BJ (cell line): Measurements from ENCODE around the gene CPEB4. TPM values are rescaled to one million over a fixed set of nuclear protein-coding genes. Genes with fewer than 3 reads are reported as not detected.

ENCODE experiments used
- CTCF ChIA-PET: fragments of 350-600 bp; formaldehyde crosslinking; extraction: SDS; loops from one replicate; lab custom pipeline; 2021; ENCODE audit warnings: antibody characterized with exemption, inconsistent platforms; lab: Yijun Ruan, JAX
- POLR2A ChIA-PET: fragments of 300-600 bp; sonication (Branson Sonifier 250); formaldehyde crosslinking; extraction: SDS; loops from one replicate; lab custom pipeline; 2021; ENCODE audit warnings: antibody characterized with exemption; lab: Charles Lee
- DNase-seq: peaks from one replicate; pipeline ENCODE4 v3.0.0-alpha.2; 2011; ENCODE audit warnings: low read depth
- H3K27me3 ChIP-seq: 2 replicates; pipeline ENCODE4 v1.6.0; 2011; ENCODE audit warnings: low read length; ENCODE audit not compliant: control insufficient read depth, insufficient read depth
- H3K36me3 ChIP-seq: 2 replicates; pipeline ENCODE4 v1.5.1; 2011; ENCODE audit warnings: low read length; ENCODE audit not compliant: control insufficient read depth, insufficient read depth
- H3K4me3 ChIP-seq: 2 replicates; pipeline ENCODE4 v1.5.1; 2011; ENCODE audit warnings: low read depth, mild to moderate bottlenecking, control low read depth, low read length
- polyA plus RNA-seq: library from polyadenylated mRNA; depleted of rRNA; stranded (reverse); fragments of >200 nt; gene quantifications from 2 replicates; pipeline ENCODE4 v1.2.3, GENCODE V29; 2011
- TF ChIP-seq, protein P1 (sequence below): IDR thresholded peaks from 2 replicates; pipeline ENCODE4 v1.5.1; 2011; ENCODE audit warnings: low read depth, mild to moderate bottlenecking, control low read depth, inconsistent platforms, low read length, moderate library complexity; ENCODE audit not compliant: insufficient read depth

Gene CPEB4
- polyA plus RNA-seq, 1 experiment, result 16.4 TPM

- ChIA-PET CTCF (interaction anchor here (8.0 kb wide), 1 partner anchor 347 kb away, joined by 150 read pairs; the partner anchor contains the start of gene BOD1), POLR2A (no interaction called here)
- no peak for DNase-seq
- TF ChIP-seq, protein P1, sequence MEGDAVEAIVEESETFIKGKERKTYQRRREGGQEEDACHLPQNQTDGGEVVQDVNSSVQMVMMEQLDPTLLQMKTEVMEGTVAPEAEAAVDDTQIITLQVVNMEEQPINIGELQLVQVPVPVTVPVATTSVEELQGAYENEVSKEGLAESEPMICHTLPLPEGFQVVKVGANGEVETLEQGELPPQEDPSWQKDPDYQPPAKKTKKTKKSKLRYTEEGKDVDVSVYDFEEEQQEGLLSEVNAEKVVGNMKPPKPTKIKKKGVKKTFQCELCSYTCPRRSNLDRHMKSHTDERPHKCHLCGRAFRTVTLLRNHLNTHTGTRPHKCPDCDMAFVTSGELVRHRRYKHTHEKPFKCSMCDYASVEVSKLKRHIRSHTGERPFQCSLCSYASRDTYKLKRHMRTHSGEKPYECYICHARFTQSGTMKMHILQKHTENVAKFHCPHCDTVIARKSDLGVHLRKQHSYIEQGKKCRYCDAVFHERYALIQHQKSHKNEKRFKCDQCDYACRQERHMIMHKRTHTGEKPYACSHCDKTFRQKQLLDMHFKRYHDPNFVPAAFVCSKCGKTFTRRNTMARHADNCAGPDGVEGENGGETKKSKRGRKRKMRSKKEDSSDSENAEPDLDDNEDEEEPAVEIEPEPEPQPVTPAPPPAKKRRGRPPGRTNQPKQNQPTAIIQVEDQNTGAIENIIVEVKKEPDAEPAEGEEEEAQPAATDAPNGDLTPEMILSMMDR, result no peak
- Histone ChIP-seq H3K27me3 (no peaks in the 10 kb centered on the region), H3K4me3 (no peak overlapping the region), H3K36me3 (no peaks in the 10 kb centered on the region)
Observed at GRCh38 chr5:173968154-173968797, 80.1 kb downstream of the CPEB4 start.

DNA sequence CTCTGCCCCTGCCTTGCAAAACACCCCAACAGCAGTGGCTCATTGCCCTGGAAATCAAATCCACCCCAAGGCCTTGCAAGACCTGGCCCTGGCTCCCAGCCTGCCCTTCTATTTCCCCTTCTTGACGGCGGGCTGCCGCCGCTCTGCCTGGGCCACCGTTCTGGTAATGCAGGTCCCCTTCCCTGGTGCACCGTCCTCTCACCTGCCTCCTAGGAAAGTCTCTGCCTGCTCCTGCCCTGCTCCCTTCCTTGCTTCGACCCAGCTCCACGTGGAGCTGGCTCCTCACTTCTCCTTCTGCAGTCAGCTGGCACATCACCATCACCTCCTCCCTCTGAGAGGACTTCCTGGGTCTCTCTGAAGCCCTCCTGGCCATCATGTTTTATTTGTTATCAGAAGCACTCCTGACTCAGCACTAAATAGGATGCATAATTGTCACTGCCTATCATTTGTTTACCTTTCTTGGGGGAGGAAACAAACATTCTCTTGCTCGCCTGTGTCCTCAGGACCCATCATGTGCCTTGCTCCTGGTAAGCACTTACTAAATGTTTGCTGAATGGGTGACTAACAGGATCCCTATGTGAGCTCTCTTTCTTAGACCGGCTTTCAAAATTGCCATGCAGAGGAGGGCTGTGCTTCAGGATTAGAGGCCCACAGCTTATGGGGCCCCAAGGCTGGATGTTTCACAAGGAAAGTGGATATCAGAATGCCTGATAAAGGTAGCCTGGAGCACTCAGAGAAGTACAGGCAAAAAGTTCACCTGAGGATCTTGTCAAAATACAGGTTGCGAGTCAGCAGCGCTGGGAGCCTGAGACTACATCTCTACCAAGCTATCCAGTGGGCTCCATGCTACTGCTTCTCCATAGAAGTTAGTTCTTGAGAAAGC lies 81.3 kb downstream of the CPEB4 start:
- CTCF ChIA-PET, result interaction anchor here (1.3 to 8.0 kb wide), 3 partner anchors 9 to 348 kb away, joined by 3 to 150 read pairs (median 4); partner anchors contain the start of gene BOD1
- no peak for DNase-seq

DNA sequence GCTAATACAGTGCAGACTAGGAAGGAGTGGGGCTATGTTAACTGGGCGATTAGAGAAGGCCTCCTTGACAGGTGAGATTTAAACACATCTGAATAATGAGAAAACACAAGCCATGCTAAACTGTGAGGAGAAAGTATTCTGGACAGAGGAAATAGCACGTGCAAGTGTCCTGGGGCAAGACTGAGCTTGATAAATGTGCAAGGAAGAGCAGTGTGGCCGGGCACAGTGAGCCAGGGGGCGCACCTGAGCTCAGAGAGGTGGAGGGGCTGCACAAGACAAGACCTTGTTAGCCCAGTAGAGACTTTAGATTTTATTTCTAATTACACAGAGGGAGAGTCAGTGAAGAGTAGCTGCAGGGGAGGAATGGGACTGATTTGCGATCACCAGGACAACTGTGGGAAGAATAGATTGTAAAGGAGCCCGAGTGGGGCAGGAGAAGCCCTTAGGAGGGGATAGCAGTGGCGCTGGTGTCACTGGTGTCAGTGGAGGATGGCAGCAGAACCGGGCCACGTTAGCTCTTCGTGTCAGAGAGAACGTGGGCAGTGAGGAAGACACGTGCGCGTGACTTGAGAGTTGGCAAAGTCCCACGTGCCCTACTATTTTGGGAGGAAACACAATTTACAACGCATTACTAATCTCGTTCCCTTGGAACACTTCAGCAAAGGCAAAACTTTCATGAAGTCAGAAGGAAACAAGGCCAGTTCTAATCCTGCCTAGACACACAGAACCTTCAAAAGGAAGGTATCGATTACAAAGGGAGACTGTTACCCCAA lies 82.9 kb downstream of the CPEB4 start:
- POLR2A ChIA-PET, result no interaction called here
- DNase-seq, result no peak

More for the DNA sequence above, 81.3 kb downstream of the CPEB4 start:
- POLR2A ChIA-PET, result no interaction called here
- H3K36me3 ChIP-seq, result no peaks in the 10 kb centered on the region
- TF ChIP-seq, protein P1, result no peak
- no peaks in the 10 kb centered on the region; the same call in 1 of the 2 replicates for H3K27me3 ChIP-seq
- H3K4me3 ChIP-seq, result no peak overlapping the region

GRCh38 chr5:173971681-173972345 lies 83.7 kb downstream of the CPEB4 start:
- Histone ChIP-seq H3K4me3 (no peak overlapping the region), H3K27me3 (no peaks in the 10 kb centered on the region; the same call in 1 of the 2 replicates), H3K36me3 (no peaks in the 10 kb centered on the region)
- DNase-seq, result no peak
- TF ChIP-seq, protein P1, result no peak
- CTCF ChIA-PET, result interaction anchor here (0.6 to 8.0 kb wide), 7 partner anchors 14 to 390 kb away, joined by 3 to 150 read pairs (median 5); partner anchors contain the start of gene BOD1
- POLR2A ChIA-PET, result interaction anchor here (0.7 kb wide), 1 partner anchor 141 kb away, joined by 3 read pairs; no protein-coding TSS in a partner anchor

More for the DNA sequence above, 82.9 kb downstream of the CPEB4 start:
- H3K36me3 ChIP-seq, result no peaks in the 10 kb centered on the region
- CTCF ChIA-PET, result interaction anchor here (0.6 to 8.0 kb wide), 6 partner anchors 27 to 389 kb away, joined by 3 to 150 read pairs (median 3); partner anchors contain the start of gene BOD1
- no peaks in the 10 kb centered on the region; the same call in 1 of the 2 replicates for H3K27me3 ChIP-seq
- no peak overlapping the region for H3K4me3 ChIP-seq
- TF ChIP-seq, protein P1, result no peak
